ENCODE data around the gene CTAG1B. TPM values are rescaled to one million over a fixed set of nuclear protein-coding genes. Genes with fewer than 3 reads are reported as not detected.

The CTAG1B gene
- total and polyA plus RNA-seq, 2 donors (not counting 3 experiments of a cell fraction or from before 2014, with no cell fraction given), result not detected

Small RNAs within 50 kb of the gene (small RNA-seq; reads per million reads assigned to genes)
- gene AC244090.1 (ENCODE audit: insufficient read depth, insufficient read length, low read depth, low replicate concordance), result not detected
- not detected for gene AC244107.2 (ENCODE audit: insufficient read depth, insufficient read length, low read depth, low replicate concordance)

Other genes with a start within 250 kb of the CTAG1B start
- gene FLNA, start 244.6 kb downstream of the CTAG1B start, total RNA-seq, result 1,474 and 1,671 TPM in 2 replicates
- gene FLNA, start 244.6 kb downstream of the CTAG1B start, polyA plus RNA-seq, result 658 and 817 TPM in 2 replicates
- 71.5 and 76.8 TPM in 2 replicates for gene EMD, start 240.0 kb downstream of the CTAG1B start, total RNA-seq
- 47.0 and 50.6 TPM in 2 replicates for gene EMD, start 240.0 kb downstream of the CTAG1B start, polyA plus RNA-seq
- gene RPL10, start 220.9 kb downstream of the CTAG1B start, total RNA-seq, result 2,493 and 2,979 TPM in 2 replicates
- gene RPL10, start 220.9 kb downstream of the CTAG1B start, polyA plus RNA-seq, result 6,375 and 7,586 TPM in 2 replicates
- gene DNASE1L1, start 210.0 kb downstream of the CTAG1B start, total RNA-seq, result 47.5 and 61.5 TPM in 2 replicates
- gene DNASE1L1, start 210.0 kb downstream of the CTAG1B start, polyA plus RNA-seq, result 84.9 and 90.8 TPM in 2 replicates
- gene TAFAZZIN, start 207.7 kb downstream of the CTAG1B start, total RNA-seq, result 43.4 and 46.6 TPM in 2 replicates
- 33.8 and 37.2 TPM in 2 replicates for gene TAFAZZIN, start 207.7 kb downstream of the CTAG1B start, polyA plus RNA-seq
- 136 and 145 TPM in 2 replicates for gene ATP6AP1, start 190.6 kb downstream of the CTAG1B start, total RNA-seq
- gene ATP6AP1, start 190.6 kb downstream of the CTAG1B start, polyA plus RNA-seq, result 322 and 393 TPM in 2 replicates
- gene GDI1, start 182.1 kb downstream of the CTAG1B start, total RNA-seq, result 128 and 131 TPM in 2 replicates
- 247 and 267 TPM in 2 replicates for gene GDI1, start 182.1 kb downstream of the CTAG1B start, polyA plus RNA-seq
- gene FAM50A, start 175.1 kb downstream of the CTAG1B start, total RNA-seq, result 111 and 123 TPM in 2 replicates
- 66.6 and 75.9 TPM in 2 replicates for gene FAM50A, start 175.1 kb downstream of the CTAG1B start, polyA plus RNA-seq
- gene PLXNA3, start 161.0 kb downstream of the CTAG1B start, total RNA-seq, result 58.3 and 58.6 TPM in 2 replicates
- 56.8 and 63.2 TPM in 2 replicates for gene PLXNA3, start 161.0 kb downstream of the CTAG1B start, polyA plus RNA-seq
- 14.3 and 17.8 TPM in 2 replicates for gene LAGE3, start 140.0 kb downstream of the CTAG1B start, total RNA-seq
- 31.9 and 47.8 TPM in 2 replicates for gene LAGE3, start 140.0 kb downstream of the CTAG1B start, polyA plus RNA-seq
- gene UBL4A, start 132.7 kb downstream of the CTAG1B start, total RNA-seq, result 27.2 and 31.4 TPM in 2 replicates
- 25.3 and 28.3 TPM in 2 replicates for gene UBL4A, start 132.7 kb downstream of the CTAG1B start, polyA plus RNA-seq
- 19.7 and 22.6 TPM in 2 replicates for gene SLC10A3, start 128.7 kb downstream of the CTAG1B start, total RNA-seq
- gene SLC10A3, start 128.7 kb downstream of the CTAG1B start, polyA plus RNA-seq, result 21.9 and 30.8 TPM in 2 replicates
- 25.6 and 42.9 TPM in 2 replicates for gene FAM3A, start 103.0 kb downstream of the CTAG1B start, total RNA-seq
- gene FAM3A, start 103.0 kb downstream of the CTAG1B start, polyA plus RNA-seq, result 32.0 and 37.3 TPM in 2 replicates
- gene G6PD, start 72.4 kb downstream of the CTAG1B start, total RNA-seq, result 159 and 161 TPM in 2 replicates
- gene G6PD, start 72.4 kb downstream of the CTAG1B start, polyA plus RNA-seq, result 155 and 173 TPM in 2 replicates
- 40.3 and 41.2 TPM in 2 replicates for gene IKBKG, start 71.7 kb downstream of the CTAG1B start, total RNA-seq
- 47.8 and 52.1 TPM in 2 replicates for gene IKBKG, start 71.7 kb downstream of the CTAG1B start, polyA plus RNA-seq
- not detected in 2 replicates for gene CTAG1A, start 34.1 kb downstream of the CTAG1B start, total RNA-seq
- not detected in 2 replicates for gene CTAG1A, start 34.1 kb downstream of the CTAG1B start, polyA plus RNA-seq
- not detected in 2 replicates for gene CTAG2, start 34.3 kb upstream of the CTAG1B start, total RNA-seq
- gene CTAG2, start 34.3 kb upstream of the CTAG1B start, polyA plus RNA-seq, result not detected in 2 replicates
- gene GAB3, start 131.8 kb upstream of the CTAG1B start, total RNA-seq, result 4.0 and 6.2 TPM in 2 replicates
- 6.0 and 6.1 TPM in 2 replicates for gene GAB3, start 131.8 kb upstream of the CTAG1B start, polyA plus RNA-seq
- 63.7 and 69.1 TPM in 2 replicates for gene DKC1, start 143.6 kb upstream of the CTAG1B start, total RNA-seq
- gene DKC1, start 143.6 kb upstream of the CTAG1B start, polyA plus RNA-seq, result 19.4 and 28.6 TPM in 2 replicates
- gene MPP1, start 186.2 kb upstream of the CTAG1B start, total RNA-seq, result 27.0 and 32.3 TPM in 2 replicates
- 22.1 and 23.0 TPM in 2 replicates for gene MPP1, start 186.2 kb upstream of the CTAG1B start, polyA plus RNA-seq
- gene SMIM9, start 215.4 kb upstream of the CTAG1B start, total RNA-seq, result not detected in 2 replicates
- gene SMIM9, start 215.4 kb upstream of the CTAG1B start, polyA plus RNA-seq, result not detected in 2 replicates